ENCODE data around the gene MARCHF10. TPM values are rescaled to one million over a fixed set of nuclear protein-coding genes. Genes with fewer than 3 reads are reported as not detected.

The MARCHF10 gene
- total and polyA plus RNA-seq, 8 donors, result 0.52 to 3.6 (median 1.8) TPM

DNA sequence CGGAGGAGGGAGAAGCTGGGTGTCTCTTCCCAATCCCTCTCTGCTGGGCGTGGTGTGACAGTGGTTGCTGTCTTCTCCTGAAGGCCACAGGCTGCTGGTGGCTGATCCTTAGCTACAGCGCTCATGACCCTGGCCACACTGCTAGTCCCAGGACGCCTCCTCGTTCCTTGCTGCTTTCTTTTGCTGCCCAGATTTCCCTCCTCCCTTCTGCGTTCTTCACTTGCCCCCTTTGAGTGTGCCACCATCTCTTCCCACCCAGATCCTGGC is 90.6 kb downstream of the MARCHF10 start:
- no peaks in the 10 kb centered on the region for H3K27me3 ChIP-seq
- no peak for ATAC-seq
- DNase-seq, result no peak
- intact Hi-C loops (cut with DNase I), result no loop called here
- H3K4me3 ChIP-seq, result no peak overlapping the region
- no peak overlapping the region for H3K27ac ChIP-seq
- TF ChIP-seq, protein P1, sequence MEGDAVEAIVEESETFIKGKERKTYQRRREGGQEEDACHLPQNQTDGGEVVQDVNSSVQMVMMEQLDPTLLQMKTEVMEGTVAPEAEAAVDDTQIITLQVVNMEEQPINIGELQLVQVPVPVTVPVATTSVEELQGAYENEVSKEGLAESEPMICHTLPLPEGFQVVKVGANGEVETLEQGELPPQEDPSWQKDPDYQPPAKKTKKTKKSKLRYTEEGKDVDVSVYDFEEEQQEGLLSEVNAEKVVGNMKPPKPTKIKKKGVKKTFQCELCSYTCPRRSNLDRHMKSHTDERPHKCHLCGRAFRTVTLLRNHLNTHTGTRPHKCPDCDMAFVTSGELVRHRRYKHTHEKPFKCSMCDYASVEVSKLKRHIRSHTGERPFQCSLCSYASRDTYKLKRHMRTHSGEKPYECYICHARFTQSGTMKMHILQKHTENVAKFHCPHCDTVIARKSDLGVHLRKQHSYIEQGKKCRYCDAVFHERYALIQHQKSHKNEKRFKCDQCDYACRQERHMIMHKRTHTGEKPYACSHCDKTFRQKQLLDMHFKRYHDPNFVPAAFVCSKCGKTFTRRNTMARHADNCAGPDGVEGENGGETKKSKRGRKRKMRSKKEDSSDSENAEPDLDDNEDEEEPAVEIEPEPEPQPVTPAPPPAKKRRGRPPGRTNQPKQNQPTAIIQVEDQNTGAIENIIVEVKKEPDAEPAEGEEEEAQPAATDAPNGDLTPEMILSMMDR (IDR thresholded peaks at IDR 0.05), result no peak
- no peaks in the 10 kb centered on the region for H3K4me1 ChIP-seq
- H3K36me3 ChIP-seq, result no peaks in the 10 kb centered on the region
- no peaks in the 10 kb centered on the region for H3K9me3 ChIP-seq

DNA sequence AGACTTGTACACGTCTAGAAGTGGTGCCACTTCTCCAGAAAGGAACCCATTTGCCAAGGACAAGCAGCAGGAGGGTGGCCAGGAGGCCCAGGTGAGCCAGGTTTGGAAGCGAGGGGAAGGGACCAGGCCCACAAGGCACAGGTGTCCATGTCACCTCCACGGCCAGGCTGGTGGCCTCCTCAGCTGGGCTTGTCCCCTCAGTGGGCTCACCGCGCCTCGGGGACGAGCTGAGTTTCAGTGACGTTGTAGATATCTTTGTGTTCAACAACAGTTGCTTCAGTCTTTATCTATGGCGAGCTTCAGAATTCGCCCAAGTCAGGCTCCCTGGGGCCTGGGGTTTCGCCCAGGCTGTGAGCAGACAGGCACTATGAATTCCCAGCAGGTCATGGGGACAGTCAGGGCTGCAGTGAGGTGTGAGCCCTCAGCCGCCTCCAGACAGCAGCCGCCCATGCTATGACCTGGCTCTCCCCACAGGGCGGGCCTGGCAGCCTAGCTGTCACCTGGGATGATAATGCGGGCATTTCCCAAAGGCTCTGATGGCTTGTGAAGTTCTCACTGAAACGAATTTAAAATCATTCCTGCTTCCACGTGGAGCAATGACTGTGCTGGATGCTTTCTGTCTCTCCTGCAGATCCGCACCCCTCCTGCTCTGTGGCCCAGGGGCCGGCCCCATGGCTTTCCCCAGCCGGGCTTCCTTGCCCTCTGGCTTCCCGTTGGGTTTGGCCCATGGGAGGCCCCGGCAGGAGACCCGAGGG is 91.1 kb downstream of the MARCHF10 start:
- TF ChIP-seq, protein P1 (IDR thresholded peaks at IDR 0.05), result no peak
- no peak overlapping the region for H3K4me3 ChIP-seq
- H3K9me3 ChIP-seq, result no peaks in the 10 kb centered on the region

DNA sequence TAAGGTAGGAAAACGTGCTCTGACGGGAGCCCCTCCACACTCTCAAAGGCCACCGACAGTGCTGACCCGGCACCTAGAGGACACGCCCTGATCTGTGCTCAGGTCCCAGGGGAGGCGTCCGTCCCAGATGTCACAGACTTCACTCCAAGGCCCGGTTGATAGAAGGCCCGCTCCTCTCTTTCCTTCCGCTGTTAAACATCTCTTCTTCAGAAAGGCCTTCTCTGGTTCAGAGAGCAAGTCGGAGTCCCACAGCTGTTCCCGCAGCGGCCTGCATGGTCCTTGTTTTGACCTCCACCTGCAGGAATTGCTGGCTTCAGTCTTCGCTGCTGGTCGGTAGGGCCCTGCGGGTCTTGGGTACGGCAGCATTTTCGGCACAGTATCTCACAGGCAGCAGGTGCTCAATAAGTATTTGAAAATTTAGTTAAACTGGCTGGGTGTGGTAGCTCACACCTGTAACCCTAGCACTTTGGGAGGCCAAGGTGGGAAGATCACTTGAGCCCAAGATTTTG is 92.2 kb downstream of the MARCHF10 start:
- Histone ChIP-seq H3K9me3 (no peaks in the 10 kb centered on the region), H3K27ac (no peak overlapping the region), H3K4me3 (no peak overlapping the region), H3K4me1 (no peaks in the 10 kb centered on the region), H3K27me3 (no peaks in the 10 kb centered on the region), H3K36me3 (no peaks in the 10 kb centered on the region)
- TF ChIP-seq, protein P1 (IDR thresholded peaks at IDR 0.05), result no peak
- ATAC-seq, result no peak
- intact Hi-C loops (cut with DNase I), result no loop called here
- DNase-seq, result no peak

More for the DNA sequence above, 91.1 kb downstream of the MARCHF10 start:
- intact Hi-C loops (cut with DNase I), result no loop called here
- DNase-seq (no peak), ATAC-seq (no peak)
- Histone ChIP-seq H3K4me1 (no peaks in the 10 kb centered on the region), H3K27ac (no peak overlapping the region), H3K27me3 (no peaks in the 10 kb centered on the region), H3K36me3 (no peaks in the 10 kb centered on the region)

DNA sequence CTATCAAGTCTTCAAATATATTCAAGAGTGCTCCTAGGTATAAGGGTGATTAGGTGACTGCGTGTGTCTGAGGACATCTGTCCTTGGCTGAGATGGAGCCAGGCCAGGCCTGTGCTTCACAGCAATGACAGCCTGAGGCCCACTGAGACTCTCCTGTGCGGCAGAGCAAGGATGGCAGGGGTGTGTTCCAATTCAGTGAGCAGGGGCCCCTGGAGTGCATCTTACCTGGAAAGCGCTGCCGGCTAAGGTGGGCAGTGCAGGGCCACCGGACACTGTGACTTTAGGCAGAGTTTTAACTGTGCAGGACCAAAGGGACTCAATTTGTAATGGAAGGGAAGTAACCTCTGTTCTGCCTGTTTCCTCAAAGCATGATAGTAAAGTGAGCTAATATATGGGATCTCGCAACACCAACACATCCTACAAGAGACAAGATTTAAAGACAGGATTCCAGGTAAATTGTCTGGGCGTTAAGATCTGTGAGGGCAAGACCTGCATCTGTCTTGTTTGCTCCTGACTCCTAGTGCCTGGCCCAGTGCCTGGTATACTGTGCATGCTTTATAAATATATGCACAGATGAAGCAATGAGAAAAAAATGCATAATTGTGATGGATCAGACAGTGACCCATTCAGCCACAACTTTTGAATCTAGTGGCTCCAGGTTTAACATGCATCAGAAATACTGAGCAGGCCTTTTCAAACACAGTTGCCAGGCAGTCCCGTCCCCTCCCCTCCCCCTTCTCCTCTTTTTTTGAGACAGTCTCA is 93.9 kb downstream of the MARCHF10 start:
- Histone ChIP-seq H3K4me1 (no peaks in the 10 kb centered on the region), H3K27ac (no peak overlapping the region), H3K4me3 (no peak overlapping the region), H3K27me3 (no peaks in the 10 kb centered on the region), H3K36me3 (no peaks in the 10 kb centered on the region), H3K9me3 (no peaks in the 10 kb centered on the region)
- DNase-seq (no peak), ATAC-seq (no peak)
- TF ChIP-seq, protein P1 (IDR thresholded peaks at IDR 0.05), result no peak
- intact Hi-C loops (cut with DNase I), result no loop called here

DNA sequence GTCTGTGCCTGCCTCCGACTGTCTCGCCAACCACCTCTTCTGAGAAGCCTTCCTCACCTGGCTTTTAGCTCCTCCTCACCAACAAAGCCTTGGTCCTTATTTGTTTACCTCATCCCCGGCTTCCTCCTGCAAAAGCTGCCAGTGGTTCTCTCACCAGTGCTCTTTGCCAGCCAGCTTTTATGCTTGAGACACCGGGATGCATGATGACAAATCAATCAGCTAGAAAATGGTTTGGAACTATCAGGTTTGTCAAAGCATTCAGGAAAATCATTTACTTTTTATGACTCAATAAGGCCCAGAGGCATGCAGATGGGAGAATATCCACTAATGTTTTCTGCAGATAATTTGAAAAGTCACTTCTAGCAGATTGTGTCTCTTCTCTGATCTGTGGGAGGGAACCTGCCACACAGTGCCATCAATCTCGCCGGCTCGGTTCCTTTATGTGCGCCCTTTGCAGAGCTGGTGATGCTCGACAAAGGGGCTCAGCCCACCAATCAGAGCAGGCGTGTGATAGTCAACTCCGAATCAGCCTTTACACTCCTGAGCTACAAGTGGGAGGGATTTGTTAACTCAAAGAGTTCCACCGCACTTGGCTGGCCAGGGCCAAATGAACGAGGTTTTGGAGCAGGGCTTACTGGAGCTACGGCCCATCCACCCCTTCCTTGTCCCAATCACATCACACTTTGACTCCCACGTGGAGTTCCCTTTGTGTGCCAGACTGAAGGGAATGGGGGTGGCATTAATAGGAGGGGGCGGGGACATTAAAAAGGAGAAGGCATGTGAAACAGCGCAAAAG is 94.8 kb downstream of the MARCHF10 start:
- DNase-seq (no peak), ATAC-seq (no peak)
- H3K9me3 ChIP-seq, result peaks cover 0 to 6% of the 10 kb centered on the region in 2 donors
- intact Hi-C loops (cut with DNase I), result no loop called here
- no peak overlapping the region for H3K27ac ChIP-seq
- no peaks in the 10 kb centered on the region for H3K27me3 ChIP-seq
- H3K4me1 ChIP-seq, result no peaks in the 10 kb centered on the region
- no peaks in the 10 kb centered on the region for H3K36me3 ChIP-seq
- TF ChIP-seq, protein P1 (IDR thresholded peaks at IDR 0.05), result no peak
- no peak overlapping the region for H3K4me3 ChIP-seq
